ENCODE results near the gene KIF15. TPM values are rescaled to one million over a fixed set of nuclear protein-coding genes. Genes with fewer than 3 reads are reported as not detected.

Gene KIF15
- total and polyA plus RNA-seq, 8 donors, result 0.09 to 0.62 (median 0.30) TPM

DNA sequence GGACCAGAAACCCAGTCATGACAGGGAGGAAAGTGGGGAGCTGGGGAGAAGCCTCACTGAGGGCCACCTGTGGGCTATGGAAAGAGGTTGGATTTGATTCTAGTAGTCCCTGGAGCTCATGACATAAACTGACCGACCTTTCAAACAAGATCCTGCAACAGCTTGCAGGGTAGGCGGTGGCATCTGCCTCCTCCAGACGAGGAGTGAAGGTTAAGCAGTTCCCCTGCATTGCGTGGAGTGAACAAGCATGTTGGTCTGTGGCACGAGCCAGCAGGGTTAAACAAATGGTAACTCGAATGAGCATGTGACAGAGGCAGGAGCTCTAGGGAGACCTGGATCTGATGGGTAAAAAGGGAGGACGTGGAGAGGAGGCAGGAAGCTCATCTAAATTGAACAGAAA is 125.5 kb downstream of the KIF15 start:
- H3K4me1 ChIP-seq, result no peaks in the 10 kb centered on the region
- intact Hi-C loops (cut with DNase I), result no loop called here
- ATAC-seq (no peak), FAIRE-seq (no peak), DNase-seq (no peak)
- 53 to 59% methylated on average over 7 of the region's 7 CpGs for WGBS, 2 donors
- H3K27ac ChIP-seq, result no peak overlapping the region
- TF ChIP-seq, protein P1, sequence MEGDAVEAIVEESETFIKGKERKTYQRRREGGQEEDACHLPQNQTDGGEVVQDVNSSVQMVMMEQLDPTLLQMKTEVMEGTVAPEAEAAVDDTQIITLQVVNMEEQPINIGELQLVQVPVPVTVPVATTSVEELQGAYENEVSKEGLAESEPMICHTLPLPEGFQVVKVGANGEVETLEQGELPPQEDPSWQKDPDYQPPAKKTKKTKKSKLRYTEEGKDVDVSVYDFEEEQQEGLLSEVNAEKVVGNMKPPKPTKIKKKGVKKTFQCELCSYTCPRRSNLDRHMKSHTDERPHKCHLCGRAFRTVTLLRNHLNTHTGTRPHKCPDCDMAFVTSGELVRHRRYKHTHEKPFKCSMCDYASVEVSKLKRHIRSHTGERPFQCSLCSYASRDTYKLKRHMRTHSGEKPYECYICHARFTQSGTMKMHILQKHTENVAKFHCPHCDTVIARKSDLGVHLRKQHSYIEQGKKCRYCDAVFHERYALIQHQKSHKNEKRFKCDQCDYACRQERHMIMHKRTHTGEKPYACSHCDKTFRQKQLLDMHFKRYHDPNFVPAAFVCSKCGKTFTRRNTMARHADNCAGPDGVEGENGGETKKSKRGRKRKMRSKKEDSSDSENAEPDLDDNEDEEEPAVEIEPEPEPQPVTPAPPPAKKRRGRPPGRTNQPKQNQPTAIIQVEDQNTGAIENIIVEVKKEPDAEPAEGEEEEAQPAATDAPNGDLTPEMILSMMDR (IDR thresholded peaks at IDR 0.05), result no peak
- H3K9me3 ChIP-seq, result no peaks in the 10 kb centered on the region
- H3K36me3 ChIP-seq, result no peaks in the 10 kb centered on the region
- no peak overlapping the region for H3K4me3 ChIP-seq
- no peaks in the 10 kb centered on the region for H3K27me3 ChIP-seq

GRCh38 chr3:44890258-44890657 is 128.7 kb downstream of the KIF15 start:
- intact Hi-C loops (cut with DNase I), result no loop called here
- ATAC-seq, result no peak
- Histone ChIP-seq H3K27me3 (no peaks in the 10 kb centered on the region), H3K27ac (no peak overlapping the region), H3K36me3 (no peaks in the 10 kb centered on the region), H3K4me1 (no peaks in the 10 kb centered on the region), H3K4me3 (no peak overlapping the region), H3K9me3 (no peaks in the 10 kb centered on the region)
- TF ChIP-seq, protein P1 (IDR thresholded peaks at IDR 0.05), result no peak
- DNase-seq, result no peak
- FAIRE-seq, result no peak
- WGBS, 2 donors, result 43% methylated on average over 3 of the region's 3 CpGs

- DNase-seq (no peak), FAIRE-seq (no peak), ATAC-seq (no peak)
- Histone ChIP-seq H3K4me3 (no peak overlapping the region), H3K36me3 (no peaks in the 10 kb centered on the region), H3K27ac (no peak overlapping the region), H3K9me3 (no peaks in the 10 kb centered on the region), H3K27me3 (no peaks in the 10 kb centered on the region), H3K4me1 (no peaks in the 10 kb centered on the region)
- intact Hi-C loops (cut with DNase I), result no loop called here
- WGBS, 2 donors, result 53 to 66% methylated on average over 3 of the region's 3 CpGs
- TF ChIP-seq, protein P1 (IDR thresholded peaks at IDR 0.05), result no peak
Measured at GRCh38 chr3:44890852-44891251, 129.3 kb downstream of the KIF15 start.

DNA sequence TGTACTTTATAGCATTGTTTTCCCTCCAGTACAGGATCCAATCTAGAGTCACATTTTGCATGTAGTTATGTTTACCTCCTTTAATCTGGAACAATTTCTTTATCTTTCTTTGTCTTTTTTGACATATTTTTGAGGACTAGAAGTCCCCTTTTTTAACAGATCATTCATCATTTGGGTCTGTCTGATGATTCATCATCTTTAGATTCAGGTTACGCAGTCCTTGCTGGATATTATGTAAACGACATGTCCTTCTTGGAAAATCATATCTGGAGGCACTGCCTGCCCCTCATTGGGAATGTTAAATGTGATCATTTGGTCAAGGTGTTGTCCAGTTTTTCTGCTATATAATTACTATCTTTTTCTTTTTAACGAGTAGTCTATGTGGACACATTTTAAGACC is 131.1 kb downstream of the KIF15 start:
- H3K36me3 ChIP-seq, result no peaks in the 10 kb centered on the region
- H3K4me3 ChIP-seq, result no peak overlapping the region
- TF ChIP-seq, protein P1 (IDR thresholded peaks at IDR 0.05), result no peak
- no peaks in the 10 kb centered on the region for H3K9me3 ChIP-seq
- DNase-seq (no peak), ATAC-seq (no peak), FAIRE-seq (no peak)
- 67 to 82% methylated on average over 3 of the region's 3 CpGs for WGBS, 2 donors
- H3K4me1 ChIP-seq, result no peaks in the 10 kb centered on the region
- no peak overlapping the region for H3K27ac ChIP-seq
- H3K27me3 ChIP-seq, result no peaks in the 10 kb centered on the region
- intact Hi-C loops (cut with DNase I), result no loop called here

- no peak overlapping the region for H3K27ac ChIP-seq
- intact Hi-C loops (cut with DNase I), result no loop called here
- no peak overlapping the region for H3K4me3 ChIP-seq
- ATAC-seq (peak in 1 of 4 donors; percentile 24), FAIRE-seq (no peak), DNase-seq (no peak)
- TF ChIP-seq, protein P1 (IDR thresholded peaks at IDR 0.05), result no peak
- WGBS, 2 donors, result 59 to 82% methylated on average over 2 of the region's 2 CpGs
- H3K27me3 ChIP-seq, result no peaks in the 10 kb centered on the region
- H3K9me3 ChIP-seq, result no peaks in the 10 kb centered on the region
- no peaks in the 10 kb centered on the region for H3K36me3 ChIP-seq
- no peaks in the 10 kb centered on the region for H3K4me1 ChIP-seq
Measured at GRCh38 chr3:44893097-44893496, 131.5 kb downstream of the KIF15 start.
